Right ventricle myocardium superior (tissue), 1 donor: ENCODE measurements around the gene SMARCD2. TPM values are rescaled to one million over a fixed set of nuclear protein-coding genes. Genes with fewer than 3 reads are reported as not detected.

Experiments used
- total RNA-seq: library from RNA; stranded (reverse); fragmentation: NEBNext Ultra II Directional; extraction: Animal tissue kit (Norgen Biotek cat#: 25700); gene quantifications from one replicate; pipeline ENCODE4 v1.2.1, GENCODE V29; 2021
- donor health status: DM: no; HTN: yes; CAD: no; lungs with severe emphysema.

Gene SMARCD2
- total RNA-seq, 1 donor from 2014 or later: 22.0 TPM

Other genes starting within 250 kb of the SMARCD2 start
- 43.1 TPM for gene TACO1, start 241.8 kb downstream of the SMARCD2 start, total RNA-seq
- gene MAP3K3, start 220.3 kb downstream of the SMARCD2 start, total RNA-seq: 31.3 TPM
- gene LIMD2, start 142.6 kb downstream of the SMARCD2 start, total RNA-seq: 2.4 TPM
- gene STRADA, start 100.9 kb downstream of the SMARCD2 start, total RNA-seq: 14.7 TPM
- 84.8 TPM for gene CCDC47, start 69.1 kb downstream of the SMARCD2 start, total RNA-seq
- gene DDX42, start 68.5 kb downstream of the SMARCD2 start, total RNA-seq: 42.4 TPM
- gene PSMC5, start 15.3 kb downstream of the SMARCD2 start, total RNA-seq: 136 TPM
- gene FTSJ3, start 15.0 kb downstream of the SMARCD2 start, total RNA-seq: 29.8 TPM
- gene CSH2, start 31.0 kb upstream of the SMARCD2 start, total RNA-seq: not detected
- not detected for gene GH2, start 39.3 kb upstream of the SMARCD2 start, total RNA-seq
- not detected for gene CSH1, start 53.9 kb upstream of the SMARCD2 start, total RNA-seq
- gene CSHL1, start 68.6 kb upstream of the SMARCD2 start, total RNA-seq: not detected
- not detected for gene GH1, start 76.2 kb upstream of the SMARCD2 start, total RNA-seq
- 8.9 TPM for gene CD79B, start 89.6 kb upstream of the SMARCD2 start, total RNA-seq
- gene SCN4A, start 130.2 kb upstream of the SMARCD2 start, total RNA-seq: 0.56 TPM
- 0.30 TPM for gene PRR29, start 155.7 kb upstream of the SMARCD2 start, total RNA-seq
- 31.9 TPM for gene ICAM2, start 177.9 kb upstream of the SMARCD2 start, total RNA-seq